ENCODE data around the gene GPR15. TPM values are rescaled to one million over a fixed set of nuclear protein-coding genes. Genes with fewer than 3 reads are reported as not detected.

Gene GPR15
- total RNA-seq, 1 experiment from 2014 or later, result not detected

DNA sequence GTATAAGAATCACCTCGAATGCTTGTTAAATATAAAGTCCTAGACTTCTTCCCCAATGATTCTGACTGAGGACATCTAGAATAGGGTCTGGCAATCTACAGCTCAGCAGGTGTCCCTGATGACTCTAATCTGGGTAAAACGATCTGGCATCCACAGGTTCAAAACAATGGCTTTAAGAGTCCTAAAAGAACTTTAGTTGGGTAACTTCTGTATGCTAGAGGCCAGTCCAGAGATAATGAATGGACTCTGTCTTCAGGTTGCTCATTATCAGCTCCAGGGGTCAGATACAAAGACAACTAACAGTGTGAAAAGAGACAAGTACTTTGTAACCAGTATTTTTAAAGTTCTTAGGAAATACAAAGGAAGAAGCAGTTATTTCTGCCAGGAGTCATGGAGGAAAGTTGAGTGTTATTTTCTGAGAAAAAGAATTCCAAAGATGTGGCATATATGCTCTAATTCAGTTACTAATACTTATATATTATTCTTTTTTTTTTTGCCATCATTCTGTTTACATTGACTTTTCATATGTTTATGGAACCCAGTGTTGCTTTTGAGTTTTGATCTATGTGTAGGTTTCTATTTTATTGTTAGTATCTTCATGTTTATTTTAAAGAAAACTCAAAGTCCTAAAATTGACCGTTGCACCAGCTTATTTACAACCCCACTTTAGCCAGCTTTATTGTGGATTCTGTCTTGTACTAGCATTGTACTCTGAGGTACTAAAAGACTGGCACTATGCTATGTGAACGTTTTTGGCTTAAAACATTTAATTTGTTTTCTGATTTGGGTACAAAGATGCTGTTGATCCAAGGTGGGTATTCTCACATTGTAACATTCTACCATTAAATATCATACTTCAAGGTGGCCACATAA, 3.1 kb upstream of the GPR15 start:
- in situ Hi-C loops (cut with HindIII; ENCODE audit: low sequenced_read_pairs), result no loop called here
- DNase-seq (ENCODE audit: low spot score), result no peak

DNA sequence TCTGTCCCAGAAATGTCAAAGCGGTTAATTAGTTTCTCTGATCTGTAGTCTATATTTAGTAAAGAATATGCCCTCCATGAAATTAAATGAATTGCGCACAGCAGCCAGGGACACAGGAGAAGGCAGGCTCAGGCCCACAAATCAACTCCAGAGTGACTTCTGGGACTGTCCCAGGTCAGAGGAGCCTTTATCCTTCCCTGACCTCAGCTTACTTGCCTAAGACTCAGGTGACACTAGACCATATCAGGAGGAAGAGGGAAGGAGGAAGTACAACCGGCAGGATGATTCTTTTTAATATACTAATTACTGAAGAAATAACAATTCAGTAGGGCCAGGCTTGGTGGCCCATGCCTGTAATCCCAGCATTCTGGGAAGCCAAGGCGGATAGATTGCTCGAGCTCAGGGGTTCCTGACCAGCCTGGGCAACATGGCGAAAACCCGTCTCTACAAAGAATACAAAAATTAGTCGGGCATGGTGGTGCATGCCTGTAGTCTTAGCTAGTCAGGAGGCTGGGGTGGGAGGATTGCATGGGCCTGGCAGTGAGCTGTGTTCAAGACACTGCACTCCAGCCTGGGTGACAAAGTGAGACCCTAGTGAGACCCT, 1.8 kb upstream of the GPR15 start:
- in situ Hi-C loops (cut with HindIII; ENCODE audit: low sequenced_read_pairs), result no loop called here
- DNase-seq (ENCODE audit: low spot score), result no peak

DNA sequence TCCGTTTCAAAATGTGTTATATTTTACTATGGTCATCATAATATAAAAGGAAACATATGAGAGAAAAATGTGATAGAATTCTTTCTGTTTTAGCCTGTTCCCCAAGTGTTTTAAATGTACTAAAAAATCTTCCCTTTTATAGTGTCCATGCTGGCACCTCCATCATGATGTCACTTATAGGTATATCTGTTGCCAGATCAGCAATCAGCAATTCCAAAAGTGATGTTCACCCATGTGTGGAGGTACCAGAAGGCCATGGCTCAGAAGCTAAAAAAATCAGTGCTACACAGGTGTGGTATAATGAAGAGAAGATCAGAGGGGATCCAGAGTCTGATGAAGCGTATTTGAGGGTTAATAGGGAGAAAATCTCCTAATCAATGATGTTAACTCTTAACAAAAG, 1.1 kb upstream of the GPR15 start:
- in situ Hi-C loops (cut with HindIII; ENCODE audit: low sequenced_read_pairs), result no loop called here
- no peak for DNase-seq (ENCODE audit: low spot score)

DNA sequence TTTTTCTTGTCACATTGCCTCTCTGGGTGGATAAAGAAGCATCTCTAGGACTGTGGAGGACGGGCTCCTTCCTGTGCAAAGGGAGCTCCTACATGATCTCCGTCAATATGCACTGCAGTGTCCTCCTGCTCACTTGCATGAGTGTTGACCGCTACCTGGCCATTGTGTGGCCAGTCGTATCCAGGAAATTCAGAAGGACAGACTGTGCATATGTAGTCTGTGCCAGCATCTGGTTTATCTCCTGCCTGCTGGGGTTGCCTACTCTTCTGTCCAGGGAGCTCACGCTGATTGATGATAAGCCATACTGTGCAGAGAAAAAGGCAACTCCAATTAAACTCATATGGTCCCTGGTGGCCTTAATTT, 478 bp downstream of the GPR15 start:
- in situ Hi-C loops (cut with HindIII; ENCODE audit: low sequenced_read_pairs), result no loop called here
- no peak for DNase-seq (ENCODE audit: low spot score)

DNA sequence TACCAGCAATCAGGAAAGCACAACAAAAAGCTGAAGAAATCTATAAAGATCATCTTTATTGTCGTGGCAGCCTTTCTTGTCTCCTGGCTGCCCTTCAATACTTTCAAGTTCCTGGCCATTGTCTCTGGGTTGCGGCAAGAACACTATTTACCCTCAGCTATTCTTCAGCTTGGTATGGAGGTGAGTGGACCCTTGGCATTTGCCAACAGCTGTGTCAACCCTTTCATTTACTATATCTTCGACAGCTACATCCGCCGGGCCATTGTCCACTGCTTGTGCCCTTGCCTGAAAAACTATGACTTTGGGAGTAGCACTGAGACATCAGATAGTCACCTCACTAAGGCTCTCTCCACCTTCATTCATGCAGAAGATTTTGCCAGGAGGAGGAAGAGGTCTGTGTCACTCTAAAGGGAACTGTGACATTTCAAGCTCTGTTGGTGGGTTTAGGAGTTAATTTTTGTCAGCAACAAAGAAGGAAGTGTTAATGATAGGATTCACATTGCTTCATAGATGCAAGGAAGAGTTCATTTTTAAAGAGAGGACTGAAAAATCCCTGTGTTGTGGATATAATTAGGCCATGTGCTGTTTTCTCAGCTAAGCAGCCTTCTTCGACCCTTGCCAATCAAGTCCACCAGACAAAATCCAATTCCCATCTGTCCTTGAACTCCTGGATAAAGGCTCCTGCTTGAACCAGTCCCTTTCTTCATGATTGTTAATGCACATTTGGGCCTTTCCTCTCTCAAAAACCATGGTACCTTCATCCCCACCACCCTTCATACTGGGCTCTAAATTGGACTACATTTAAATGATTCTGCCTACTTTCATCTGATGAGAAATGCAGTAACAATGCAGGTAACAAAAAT, 1.2 kb downstream of the GPR15 start:
- in situ Hi-C loops (cut with HindIII; ENCODE audit: low sequenced_read_pairs), result no loop called here
- DNase-seq (ENCODE audit: low spot score), result no peak

DNA sequence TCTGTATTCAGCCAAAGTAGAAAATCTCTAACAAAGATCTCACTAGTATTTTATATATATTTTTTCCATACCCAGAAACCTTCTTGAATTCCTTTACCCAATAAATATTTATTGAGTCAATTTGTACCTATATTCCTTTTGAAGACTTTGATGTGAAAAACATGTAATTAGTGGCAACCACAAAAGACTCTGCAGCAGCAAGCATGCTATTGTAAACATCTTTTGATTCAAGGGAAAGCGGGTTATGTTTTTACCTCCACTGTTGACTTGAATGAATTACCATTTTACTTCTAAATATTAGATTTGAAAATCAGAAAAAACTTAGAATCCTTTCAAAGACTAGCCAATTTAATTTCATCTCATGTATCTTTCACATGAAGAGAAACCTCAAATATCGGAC, 2.4 kb downstream of the GPR15 start:
- no peak for DNase-seq (ENCODE audit: low spot score)
- in situ Hi-C loops (cut with HindIII; ENCODE audit: low sequenced_read_pairs), result no loop called here

DNA sequence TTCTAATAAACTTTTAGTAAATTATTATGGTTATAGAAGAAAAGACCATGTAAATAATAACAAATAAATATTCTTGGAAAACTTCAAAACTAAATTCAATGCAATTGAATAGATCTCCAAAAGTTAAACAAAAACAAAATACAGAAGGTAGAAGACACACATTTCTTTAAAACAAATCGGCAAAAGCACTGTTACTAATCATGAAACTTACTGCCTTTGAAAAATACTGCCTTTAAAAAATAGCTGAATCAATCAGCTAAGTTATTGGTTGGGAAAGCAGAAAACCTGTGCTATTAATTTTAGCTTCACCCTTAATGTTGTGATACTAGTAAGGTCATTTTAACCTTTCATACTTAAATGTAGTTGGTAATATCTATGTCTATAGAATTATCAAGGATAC, 3.0 kb downstream of the GPR15 start:
- DNase-seq (ENCODE audit: low spot score), result no peak
- in situ Hi-C loops (cut with HindIII; ENCODE audit: low sequenced_read_pairs), result no loop called here

DNA sequence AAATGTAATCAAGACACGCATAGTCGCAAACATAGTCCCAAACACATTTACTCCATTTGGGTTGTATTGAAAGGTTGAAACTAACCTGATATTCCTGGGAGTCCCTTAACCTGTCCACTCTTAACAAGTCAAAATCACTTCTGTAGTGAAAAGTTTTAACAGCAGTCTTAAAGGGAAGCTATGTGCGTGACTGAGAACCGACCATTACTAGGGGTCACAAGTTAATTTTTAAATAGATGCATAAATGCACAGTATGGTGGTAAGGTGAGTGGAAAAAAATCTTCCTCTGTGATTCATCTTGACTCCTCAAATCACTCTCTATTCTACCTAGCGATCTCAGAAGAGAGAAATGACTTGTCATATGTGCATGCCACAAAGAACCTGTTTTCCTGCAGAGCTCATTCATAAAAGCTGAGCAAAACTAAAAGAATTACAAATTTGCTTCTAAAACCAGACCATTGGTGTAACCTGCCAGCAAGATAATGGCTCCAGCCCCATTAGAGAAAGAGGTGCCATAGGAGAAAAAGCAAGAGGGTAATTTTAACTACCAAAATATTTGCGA, 4.8 kb downstream of the GPR15 start:
- in situ Hi-C loops (cut with HindIII; ENCODE audit: low sequenced_read_pairs), result no loop called here
- DNase-seq (ENCODE audit: low spot score), result no peak

DNA sequence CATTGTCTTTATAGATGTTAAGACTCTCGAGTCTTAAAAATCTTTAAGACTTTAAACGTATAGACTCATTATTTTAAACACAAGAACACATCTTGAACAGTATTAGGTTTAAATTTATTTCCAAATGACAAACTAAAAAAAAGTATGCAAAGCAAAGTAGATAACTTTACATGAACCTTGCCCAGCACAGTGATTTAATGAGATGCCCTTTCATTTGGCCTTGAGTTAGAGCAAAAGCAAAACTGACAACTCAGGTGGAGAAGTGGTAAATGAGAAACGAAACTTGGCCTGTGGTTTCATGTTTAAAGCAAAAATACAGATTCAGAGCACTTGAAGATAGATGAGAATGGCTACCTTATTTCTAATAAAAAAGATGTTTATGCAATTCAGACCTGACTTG, 8.6 kb downstream of the GPR15 start:
- DNase-seq (ENCODE audit: low spot score), result no peak
- in situ Hi-C loops (cut with HindIII; ENCODE audit: low sequenced_read_pairs), result no loop called here

DNA sequence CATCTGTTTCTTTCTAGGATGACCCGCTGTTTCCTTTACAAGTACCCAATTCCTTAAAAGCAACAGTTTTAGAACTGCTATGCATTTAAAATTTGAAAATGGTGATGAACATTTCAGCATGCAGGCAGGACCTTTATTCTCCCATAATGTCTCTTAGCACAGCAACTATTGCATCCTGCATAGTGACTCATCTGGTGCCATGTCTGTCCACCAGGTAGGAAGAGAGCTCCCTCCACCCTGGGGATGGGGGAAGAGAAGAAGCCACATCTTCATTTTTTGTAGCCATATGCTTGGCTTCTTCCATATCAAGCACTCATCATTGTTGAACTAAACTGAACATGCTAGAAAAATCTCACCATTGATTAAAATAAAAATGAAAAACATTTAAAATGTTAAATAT, 9.9 kb downstream of the GPR15 start:
- in situ Hi-C loops (cut with HindIII; ENCODE audit: low sequenced_read_pairs), result no loop called here
- no peak for DNase-seq (ENCODE audit: low spot score)

DNA sequence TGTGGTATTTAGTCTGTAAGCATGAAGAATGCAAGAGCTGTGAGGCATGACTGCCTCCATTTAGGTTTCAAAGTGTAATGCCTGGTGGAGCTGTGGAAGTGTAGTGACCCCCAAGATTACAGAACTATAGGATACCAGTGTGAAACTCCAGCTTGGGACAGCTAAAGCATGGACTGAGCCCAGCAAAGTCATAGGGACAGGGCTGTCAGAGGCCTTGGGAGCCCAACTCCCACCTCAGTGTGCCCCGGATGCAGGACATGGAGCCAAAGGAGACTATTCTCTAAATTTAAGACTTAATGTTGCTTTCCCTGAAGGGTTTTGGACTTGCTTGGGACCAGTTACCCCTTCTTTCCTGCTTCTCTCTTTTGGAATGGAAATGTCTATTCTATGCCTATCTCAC, 10.8 kb downstream of the GPR15 start:
- DNase-seq (ENCODE audit: low spot score), result no peak
- in situ Hi-C loops (cut with HindIII; ENCODE audit: low sequenced_read_pairs), result no loop called here

DNA sequence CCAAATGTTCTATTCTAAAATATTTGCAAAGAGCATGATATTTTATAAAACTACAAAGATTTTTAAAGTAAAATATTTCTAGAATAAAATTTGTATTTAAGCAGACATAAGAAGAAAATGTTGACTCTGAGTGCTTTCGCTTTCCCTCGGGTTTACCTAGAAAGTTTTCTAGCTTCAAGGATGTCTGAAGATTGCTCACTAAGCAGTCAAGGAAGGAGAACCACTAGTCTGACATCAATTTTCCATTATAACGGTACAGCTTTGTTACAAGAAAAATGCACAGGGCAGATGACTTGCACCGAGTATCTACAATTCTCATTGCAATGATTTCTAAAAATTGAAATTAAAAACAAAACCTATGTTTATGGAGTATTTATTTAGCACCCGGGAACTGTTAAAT, 14.2 kb downstream of the GPR15 start:
- DNase-seq (ENCODE audit: low spot score), result no peak
- in situ Hi-C loops (cut with HindIII; ENCODE audit: low sequenced_read_pairs), result no loop called here

DNA sequence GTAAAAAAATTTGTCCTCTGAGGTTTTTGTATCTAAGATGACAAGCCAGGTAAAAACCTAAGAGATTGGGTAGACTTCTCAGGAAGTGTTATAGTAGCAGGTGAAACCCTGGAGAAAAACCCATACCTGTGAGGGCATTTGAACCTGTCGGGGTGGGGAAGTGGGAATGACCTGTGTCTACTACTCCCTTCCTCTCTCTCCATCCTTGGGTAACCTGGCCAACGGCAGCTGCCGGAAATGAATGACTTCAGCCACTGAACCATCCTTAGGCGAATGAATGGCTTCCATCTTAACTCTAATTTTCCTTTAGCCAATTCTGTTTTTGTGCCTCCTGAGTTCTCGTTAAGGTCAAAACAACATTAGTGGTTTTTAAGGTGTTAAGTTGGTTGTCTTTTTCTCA, 16.8 kb downstream of the GPR15 start:
- in situ Hi-C loops (cut with HindIII; ENCODE audit: low sequenced_read_pairs), result no loop called here
- no peak for DNase-seq (ENCODE audit: low spot score)

DNA sequence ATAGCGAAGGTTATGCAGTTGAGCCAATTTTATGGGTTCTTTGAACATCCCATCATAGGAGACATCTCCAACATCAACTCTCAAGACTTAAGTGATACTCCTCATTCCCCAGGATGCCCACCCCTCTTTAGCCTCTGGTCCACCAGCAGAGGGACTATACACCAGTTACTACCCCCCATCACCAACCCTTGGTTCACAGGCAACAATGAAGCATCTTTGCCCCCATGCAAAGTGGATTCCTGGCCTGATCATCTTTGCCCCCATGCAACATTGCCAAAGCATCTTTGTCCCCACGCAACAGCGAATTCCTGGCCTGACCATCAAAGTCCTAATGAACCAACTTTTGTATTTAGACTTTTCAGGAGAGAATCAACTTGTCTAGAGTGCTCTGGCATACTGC, 19.1 kb downstream of the GPR15 start:
- DNase-seq (ENCODE audit: low spot score), result no peak
- in situ Hi-C loops (cut with HindIII; ENCODE audit: low sequenced_read_pairs), result no loop called here

DNA sequence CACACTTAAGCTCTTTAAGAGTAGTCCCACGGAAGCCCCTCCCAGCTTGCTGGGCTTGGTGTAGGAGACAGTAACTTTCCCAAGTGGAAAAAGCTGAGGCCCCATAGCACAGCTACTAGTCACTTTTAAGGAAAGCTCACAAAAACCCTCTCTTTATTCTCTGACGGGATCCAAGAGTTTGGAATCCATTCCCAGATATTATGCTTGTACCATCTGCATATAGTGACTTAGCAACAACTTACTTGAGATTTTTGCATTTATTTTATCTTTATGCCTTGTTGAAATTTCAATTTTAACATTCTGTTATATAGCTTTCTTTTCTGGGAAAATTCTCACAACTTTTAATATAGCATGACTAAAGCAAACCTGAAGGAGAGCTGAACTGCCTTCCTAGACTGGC, 19.5 kb downstream of the GPR15 start:
- no peak for DNase-seq (ENCODE audit: low spot score)
- in situ Hi-C loops (cut with HindIII; ENCODE audit: low sequenced_read_pairs), result no loop called here

DNA sequence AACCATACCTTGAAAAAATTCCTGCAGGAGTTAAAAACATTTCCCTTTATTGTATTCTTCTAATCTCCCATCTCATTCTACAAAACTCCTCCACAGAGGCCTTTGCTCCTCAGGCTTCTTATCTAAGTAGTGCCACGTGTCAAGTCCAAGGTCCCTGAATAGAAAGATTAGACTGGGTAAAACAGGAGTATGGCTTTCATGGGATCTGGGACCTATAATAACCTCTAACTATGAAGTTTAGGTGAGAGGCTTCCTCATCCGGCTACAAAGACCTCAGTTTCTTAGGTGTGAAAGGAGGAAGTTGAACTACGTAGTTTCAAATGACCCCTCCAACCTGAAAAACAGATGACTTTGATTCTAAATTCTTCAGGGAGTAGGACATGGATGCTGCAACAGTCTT, 20.0 kb downstream of the GPR15 start:
- no peak for DNase-seq (ENCODE audit: low spot score)
- in situ Hi-C loops (cut with HindIII; ENCODE audit: low sequenced_read_pairs), result no loop called here

DNA sequence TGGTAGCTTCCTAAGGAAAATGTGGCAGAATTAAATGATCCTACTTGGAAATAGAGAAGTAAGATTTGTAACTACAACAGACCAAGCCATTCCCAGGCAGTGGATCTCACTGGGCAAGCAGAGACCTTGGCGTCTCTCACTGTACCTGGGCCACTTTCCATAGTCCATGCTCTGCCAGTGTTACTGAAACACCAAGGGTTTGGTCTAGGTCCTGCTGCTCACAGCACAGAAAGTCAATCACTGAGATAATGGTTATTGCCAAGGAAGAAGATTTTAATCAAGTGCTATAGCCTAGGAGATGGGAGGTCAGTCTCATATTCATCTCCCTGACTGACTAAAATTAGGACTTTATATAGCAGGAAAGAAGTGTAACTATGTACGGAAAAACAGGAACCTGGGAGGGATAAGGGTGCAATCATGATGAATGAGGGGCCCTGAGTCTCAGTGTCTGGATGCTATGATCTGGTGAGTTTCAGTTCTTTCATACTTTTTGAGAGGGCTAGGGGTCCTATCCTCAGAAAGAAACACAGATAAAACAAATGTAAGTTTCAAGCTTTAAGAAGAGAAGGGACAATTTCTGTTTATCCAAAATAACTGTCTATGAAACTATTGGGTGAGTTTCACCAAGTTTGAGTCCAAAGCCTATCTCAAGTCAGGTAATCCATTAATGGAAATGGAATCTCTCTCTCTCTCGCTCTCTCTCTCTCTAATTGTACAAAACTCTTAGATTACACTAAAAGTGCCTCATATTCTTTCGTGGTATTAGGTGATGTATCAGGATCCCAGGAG, 20.6 kb downstream of the GPR15 start:
- in situ Hi-C loops (cut with HindIII; ENCODE audit: low sequenced_read_pairs), result no loop called here
- no peak for DNase-seq (ENCODE audit: low spot score)

DNA sequence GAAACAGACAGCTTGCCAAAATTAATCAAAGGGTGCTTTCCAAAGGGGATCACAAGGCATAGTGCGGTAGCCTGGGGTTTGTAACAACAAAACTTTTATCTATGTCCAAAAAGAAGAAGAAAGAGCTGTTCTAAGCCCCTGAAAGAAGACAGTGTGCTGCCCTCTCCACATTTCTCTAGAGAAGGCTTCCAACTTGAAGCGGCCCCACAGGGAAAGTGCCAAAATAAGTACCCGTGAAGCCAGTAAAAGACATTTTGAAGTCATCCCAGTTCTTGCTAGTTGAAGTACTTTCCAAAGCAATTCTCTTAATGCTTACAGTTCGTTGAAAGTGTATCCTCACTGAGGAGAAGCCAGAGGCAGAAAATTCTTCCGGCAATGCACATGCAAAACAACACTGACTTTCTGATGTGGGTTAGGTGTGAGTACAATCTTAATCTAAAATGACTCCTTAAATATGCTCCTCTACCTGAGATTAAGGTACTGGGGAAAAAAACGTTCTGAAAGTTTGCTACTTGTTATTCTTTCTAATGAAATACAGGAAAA, 21.3 kb downstream of the GPR15 start:
- in situ Hi-C loops (cut with HindIII; ENCODE audit: low sequenced_read_pairs), result no loop called here
- no peak for DNase-seq (ENCODE audit: low spot score)

DNA sequence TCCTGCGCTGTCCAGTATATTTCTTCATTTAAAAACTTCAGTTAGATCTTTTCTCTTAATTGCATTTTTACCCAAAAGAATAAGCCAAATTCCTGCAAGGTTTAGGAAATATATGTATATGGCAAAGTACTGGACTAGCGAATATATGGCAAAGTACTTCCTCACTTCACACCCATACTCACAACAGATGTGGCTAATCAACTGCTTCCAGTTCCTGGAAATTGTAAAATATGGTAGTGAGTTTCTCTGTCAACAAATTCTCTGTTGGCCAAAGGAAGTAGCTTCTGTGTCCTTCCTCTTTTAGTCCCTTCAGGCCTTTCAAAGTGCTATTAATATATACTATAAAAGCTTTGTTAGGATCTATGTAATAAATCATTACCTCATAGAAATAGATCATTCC, 22.0 kb downstream of the GPR15 start:
- in situ Hi-C loops (cut with HindIII; ENCODE audit: low sequenced_read_pairs), result no loop called here
- no peak for DNase-seq (ENCODE audit: low spot score)

Measured in G401 (cell line).